Measurements from ENCODE around the gene SCNN1A.

Gene SCNN1A

DNA sequence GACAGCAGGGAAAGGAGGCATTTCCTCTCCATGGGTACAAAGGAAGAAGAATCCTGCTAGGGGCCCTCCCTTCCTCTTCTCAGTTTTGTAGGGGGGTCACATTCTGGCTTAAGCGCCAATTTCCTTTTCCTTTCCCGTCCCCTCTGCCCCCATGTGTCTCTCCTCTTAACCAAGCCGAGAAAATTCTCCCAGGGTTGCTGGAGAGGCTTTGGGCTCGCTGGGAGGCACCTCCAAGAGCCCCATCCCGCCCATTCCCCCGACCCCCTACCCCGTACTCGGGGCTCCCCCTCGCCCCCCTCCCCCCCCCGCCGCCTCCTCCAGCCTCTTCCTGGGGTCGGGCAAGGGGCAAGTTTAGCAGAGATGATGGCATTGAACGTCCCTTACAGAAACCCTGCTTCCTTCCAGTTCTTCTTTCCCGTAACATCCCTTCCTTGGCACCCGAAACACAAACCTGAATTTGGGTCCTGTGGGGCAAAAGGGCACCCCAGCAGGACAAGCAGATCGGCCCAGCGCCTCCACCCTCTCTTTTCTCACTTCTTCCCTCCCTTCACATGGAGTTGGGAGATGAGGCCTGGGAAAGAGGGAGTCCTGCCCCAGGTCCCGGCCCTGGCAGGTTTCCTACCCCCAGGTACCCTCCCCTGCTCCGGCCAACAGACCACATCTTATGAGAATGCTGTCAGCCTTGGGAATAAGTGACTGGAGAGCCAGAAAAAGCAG, 51.2 kb downstream of the SCNN1A start:
- H3K4me3 ChIP-seq (ENCODE audit: low read depth in 1 of 2, low read length in 1 of 2) = peak overlapping the region in 1 of 2 experiments; percentile 7
- H3K4me1 ChIP-seq (ENCODE audit: control insufficient read depth in 1 of 2, insufficient read depth in 1 of 2, low read depth in 1 of 2, low read length in 1 of 2) = peaks cover 30 to 34% of the 10 kb centered on the region in 2 experiments
- H3K27me3 ChIP-seq = peaks cover 13% of the 10 kb centered on the region
- H3K27ac ChIP-seq = peak overlapping the region; percentile 61
- peaks cover 49% of the 10 kb centered on the region for H3K36me3 ChIP-seq
- no peak for TF ChIP-seq CTCF (IDR thresholded peaks at IDR 0.05)
- no peaks in the 10 kb centered on the region for H3K9me3 ChIP-seq

- H3K27ac ChIP-seq = peak overlapping the region; percentile 61
- H3K27me3 ChIP-seq = peaks cover 20% of the 10 kb centered on the region
- peaks cover 30 to 34% of the 10 kb centered on the region in 2 experiments for H3K4me1 ChIP-seq (ENCODE audit: control insufficient read depth in 1 of 2, insufficient read depth in 1 of 2, low read depth in 1 of 2, low read length in 1 of 2)
- no peaks in the 10 kb centered on the region for H3K9me3 ChIP-seq
- H3K4me3 ChIP-seq (ENCODE audit: low read depth in 1 of 2, low read length in 1 of 2) = peak overlapping the region in 1 of 2 experiments; percentile 7
- no peak for TF ChIP-seq CTCF (IDR thresholded peaks at IDR 0.05)
- peaks cover 42% of the 10 kb centered on the region for H3K36me3 ChIP-seq
Observed at GRCh38 chr12:6323340-6323994, 51.9 kb downstream of the SCNN1A start.

DNA sequence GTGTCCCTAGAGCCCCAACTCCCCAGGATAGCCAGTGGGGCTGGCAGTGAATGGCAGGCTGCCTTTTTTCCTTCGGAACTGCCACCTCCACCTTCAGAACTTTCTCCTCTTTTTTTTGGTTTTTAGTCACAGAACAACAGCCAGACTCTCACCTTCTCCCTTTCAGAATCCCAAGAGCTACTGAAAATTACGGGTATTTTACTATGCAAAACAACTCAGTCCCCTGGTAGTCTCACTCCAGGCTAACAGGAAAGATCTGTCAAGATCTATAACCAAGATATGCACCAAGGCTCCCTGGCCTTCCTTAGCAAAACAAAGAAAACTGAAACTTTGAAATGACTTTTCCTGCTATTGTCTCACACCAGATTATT, 52.4 kb downstream of the SCNN1A start:
- peaks cover 25% of the 10 kb centered on the region for H3K27me3 ChIP-seq
- H3K9me3 ChIP-seq = no peaks in the 10 kb centered on the region
- no peak for TF ChIP-seq CTCF (IDR thresholded peaks at IDR 0.05)
- H3K36me3 ChIP-seq = peaks cover 37% of the 10 kb centered on the region
- H3K27ac ChIP-seq = peak overlapping the region; percentile 61
- H3K4me1 ChIP-seq (ENCODE audit: control insufficient read depth in 1 of 2, insufficient read depth in 1 of 2, low read depth in 1 of 2, low read length in 1 of 2) = peaks cover 30 to 37% of the 10 kb centered on the region in 2 experiments
- no peak overlapping the region for H3K4me3 ChIP-seq (ENCODE audit: low read depth in 1 of 2, low read length in 1 of 2)

DNA sequence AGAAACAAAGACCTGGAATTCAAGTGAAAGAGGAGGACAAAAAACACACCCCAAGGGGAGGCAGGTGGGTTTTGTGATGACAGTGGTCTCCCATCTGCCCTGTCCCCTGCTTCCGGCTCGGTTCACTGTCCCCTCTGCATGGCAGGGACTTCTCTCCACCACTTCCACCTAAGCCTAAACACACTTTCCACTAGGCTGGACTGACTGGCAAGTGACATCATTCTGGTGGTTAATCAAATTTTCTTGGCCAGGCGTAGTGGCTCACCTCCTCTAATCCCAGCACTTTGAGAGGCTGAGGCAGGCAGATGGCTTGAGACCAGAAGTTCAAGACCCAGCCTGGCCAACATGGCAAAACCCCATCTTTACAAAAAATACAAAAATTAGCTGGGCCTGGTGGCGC, 53.0 kb downstream of the SCNN1A start:
- H3K4me3 ChIP-seq (ENCODE audit: low read depth in 1 of 2, low read length in 1 of 2) = no peak overlapping the region
- H3K27ac ChIP-seq = no peak overlapping the region
- peaks cover 31% of the 10 kb centered on the region for H3K27me3 ChIP-seq
- peaks cover 31% of the 10 kb centered on the region for H3K36me3 ChIP-seq
- peaks cover 30 to 37% of the 10 kb centered on the region in 2 experiments for H3K4me1 ChIP-seq (ENCODE audit: control insufficient read depth in 1 of 2, insufficient read depth in 1 of 2, low read depth in 1 of 2, low read length in 1 of 2)
- no peaks in the 10 kb centered on the region for H3K9me3 ChIP-seq
- no peak for TF ChIP-seq CTCF (IDR thresholded peaks at IDR 0.05)

GRCh38 chr12:6321905-6322304, 53.5 kb downstream of the SCNN1A start:
- Histone ChIP-seq H3K9me3 (no peaks in the 10 kb centered on the region), H3K4me3 (ENCODE audit: low read depth in 1 of 2, low read length in 1 of 2) (no peak overlapping the region), H3K27me3 (peaks cover 35% of the 10 kb centered on the region), H3K36me3 (peaks cover 26% of the 10 kb centered on the region), H3K27ac (no peak overlapping the region), H3K4me1 (ENCODE audit: control insufficient read depth in 1 of 2, insufficient read depth in 1 of 2, low read depth in 1 of 2, low read length in 1 of 2) (peaks cover 30 to 37% of the 10 kb centered on the region in 2 experiments)
- no peak for TF ChIP-seq CTCF (IDR thresholded peaks at IDR 0.05)

Data from neutrophil (primary cell).